HepG2 (cell line): ENCODE results near the gene DDOST. TPM values are rescaled to one million over a fixed set of nuclear protein-coding genes. Genes with fewer than 3 reads are reported as not detected.

ENCODE experiments used
- CERS6 ChIP-seq: sonication (generic); formaldehyde crosslinking; IDR thresholded peaks from 2 replicates; pipeline ENCODE4 v1.5.0; 2020; ENCODE audit warnings: missing genetic modification reagents
- GATAD1 ChIP-seq: IDR thresholded peaks from 2 replicates; pipeline ENCODE4 v1.6.1; 2016; ENCODE audit warnings: missing genetic modification reagents, missing compliant biosample characterization
- HNRNPLL ChIP-seq: fragments of 200-400 bp; formaldehyde crosslinking; IDR thresholded peaks from 2 replicates; pipeline ENCODE4 v1.6.1; 2017; ENCODE audit warnings: mild to moderate bottlenecking, low read depth, low read length; ENCODE audit not compliant: poor library complexity, severe bottlenecking
- HOXD1 ChIP-seq: sonication (generic); formaldehyde crosslinking; IDR thresholded peaks from 2 replicates; pipeline ENCODE4 v1.5.0; 2020; ENCODE audit warnings: missing genetic modification reagents
- IRF9 ChIP-seq: sonication (generic); formaldehyde crosslinking; IDR thresholded peaks from 2 replicates; pipeline ENCODE4 v1.8.0; 2022; ENCODE audit warnings: missing genetic modification reagents, mild to moderate bottlenecking, borderline replicate concordance
- MIER3 ChIP-seq: IDR thresholded peaks from 2 replicates; pipeline ENCODE4 v1.6.1; 2016; ENCODE audit warnings: missing compliant biosample characterization, borderline replicate concordance
- NCOR1 ChIP-seq: fragments of 200-600 bp; sonication (generic); IDR thresholded peaks from 2 replicates; pipeline ENCODE4 v1.7.0; 2017; ENCODE audit warnings: antibody characterized with exemption, low read length, borderline replicate concordance
- NFIB ChIP-seq: sonication (generic); formaldehyde crosslinking; IDR thresholded peaks from 2 replicates; pipeline ENCODE4 v1.9.0; 2021; ENCODE audit warnings: missing genetic modification reagents, mild to moderate bottlenecking, borderline replicate concordance
- POGZ ChIP-seq: sonication (generic); formaldehyde crosslinking; IDR thresholded peaks from 2 replicates; pipeline ENCODE4 v1.4.0; 2020; ENCODE audit warnings: mild to moderate bottlenecking, missing genetic modification reagents
- POLR2A ChIP-seq, 2 experiments: IDR thresholded peaks; 2 replicates each; pipeline ENCODE4 v1.6.1; 2011; ENCODE audit warnings: low read depth in 2 of 2, low read length in 2 of 2, mild to moderate bottlenecking in 1 of 2, moderate library complexity in 1 of 2; ENCODE audit not compliant: insufficient read depth in 1 of 2
- POLR2AphosphoS5 ChIP-seq: IDR thresholded peaks from 2 replicates; pipeline ENCODE4 v1.6.1; 2012; ENCODE audit warnings: low read depth, low read length
- TCF7L2 ChIP-seq: IDR thresholded peaks from 2 replicates; pipeline ENCODE4 v1.6.1; 2011; ENCODE audit warnings: mild to moderate bottlenecking, low read depth, low read length, moderate library complexity
- TSC22D2 ChIP-seq: sonication (generic); formaldehyde crosslinking; IDR thresholded peaks from 2 replicates; pipeline ENCODE4 v1.5.1; 2020; ENCODE audit warnings: missing genetic modification reagents, mild to moderate bottlenecking, borderline replicate concordance
- ZMYM4 ChIP-seq: sonication (generic); formaldehyde crosslinking; IDR thresholded peaks from 2 replicates; pipeline ENCODE4 v1.8.1; 2023; ENCODE audit warnings: mild to moderate bottlenecking, missing genetic modification reagents
- ZNF12 ChIP-seq: sonication (generic); formaldehyde crosslinking; IDR thresholded peaks from 2 replicates; pipeline ENCODE4 v1.5.0; 2020; ENCODE audit warnings: missing genetic modification reagents
- ZNF276 ChIP-seq: sonication (generic); formaldehyde crosslinking; IDR thresholded peaks from 2 replicates; pipeline ENCODE4 v1.4.0; 2020; ENCODE audit warnings: mild to moderate bottlenecking, low read depth, missing genetic modification reagents
- ZNF333 ChIP-seq: sonication (generic); formaldehyde crosslinking; IDR thresholded peaks from 2 replicates; pipeline ENCODE4 v1.4.0; 2020; ENCODE audit warnings: mild to moderate bottlenecking, missing genetic modification reagents, borderline replicate concordance
- ZNF337 ChIP-seq: sonication (generic); formaldehyde crosslinking; IDR thresholded peaks from 2 replicates; pipeline ENCODE4 v1.5.1; 2020; ENCODE audit warnings: missing genetic modification reagents, low read depth, mild to moderate bottlenecking, borderline replicate concordance
- ZNF572 ChIP-seq: sonication (generic); formaldehyde crosslinking; IDR thresholded peaks from 2 replicates; pipeline ENCODE4 v1.5.1; 2020; ENCODE audit warnings: mild to moderate bottlenecking, missing genetic modification reagents
- polyA plus RNA-seq, 8 experiments: library from polyadenylated mRNA; depleted of rRNA in 3 of 8; stranded (reverse) in 7 of 8; unstranded in 1 of 8; fragments of >200 nt; fragmentation: Illumina TruSeq in 4 of 8; extraction: Trizol in 4 of 8; gene quantifications; 2 replicates each; pipeline versions ENCODE4 v1.2.1 to v1.2.3, GENCODE V29; 2011 to 2016; ENCODE audit warnings: low read depth in 4 of 8, missing spikeins in 1 of 8, mixed read lengths in 1 of 8; ENCODE audit not compliant: insufficient read depth in 1 of 8
- total RNA-seq, 5 experiments: library from RNA; depleted of rRNA; stranded (reverse); fragments of >200 nt; fragmentation: Illumina TruSeq; extraction: Trizol; gene quantifications; 2 replicates each; pipeline ENCODE4 v1.2.3, GENCODE V29; 2016; ENCODE audit warnings: low read depth in 1 of 5
- TF ChIP-seq, protein P1 (sequence below): sonication (generic); formaldehyde crosslinking; conservative IDR thresholded peaks from 2 replicates; pipeline ENCODE4 v1.8.0; 2022; ENCODE audit warnings: mild to moderate bottlenecking, moderate library complexity, missing genetic modification reagents
- TF ChIP-seq, protein P2 (sequence below): sonication (generic); formaldehyde crosslinking; IDR thresholded peaks from 2 replicates; pipeline ENCODE4 v1.5.0; 2020; ENCODE audit warnings: mild to moderate bottlenecking, missing genetic modification reagents, moderate library complexity

The DDOST gene
- total and polyA plus RNA-seq, 2 of the 13 experiments (the other 11 are each of a cell fraction or from before 2014, with no cell fraction given), result 335 to 494 TPM

- no peak for TF ChIP-seq ZNF276 (CRISPR knock-in tag)
- TF ChIP-seq ZNF12 (CRISPR knock-in tag), result 0 out of 2 replicates have a peak, but pooled peaks have one; percentile 34
- TF ChIP-seq IRF9 (CRISPR knock-in tag), result no peak
- peak; percentile 32; the same call in 1 of the 2 replicates for TF ChIP-seq MIER3
- TF ChIP-seq HOXD1 (CRISPR knock-in tag), result no peak
- no peak for TF ChIP-seq ZNF337 (CRISPR knock-in tag)
- peak; percentile 51; the same call in 1 of the 2 replicates for TF ChIP-seq POLR2AphosphoS5
- peak; percentile 92 for TF ChIP-seq ZMYM4
- no peak for TF ChIP-seq TCF7L2
- no peak for TF ChIP-seq CERS6 (CRISPR knock-in tag)
- peak; percentile 79; the same call in 1 of the 2 replicates for TF ChIP-seq NCOR1
- peak; percentile 93 for TF ChIP-seq POGZ (CRISPR knock-in tag)
- no peak for TF ChIP-seq NFIB (CRISPR knock-in tag)
- peak; percentile 36 for TF ChIP-seq HNRNPLL
- TF ChIP-seq POLR2A (IDR thresholded peaks at IDR 0.05; ENCODE audit: insufficient read depth in 1 of 2, low read depth in 2 of 2, low read length in 2 of 2), result peak in 1 of 2 experiments; percentile 39; a peak in 1 of 4 replicates
- TF ChIP-seq, protein P1, sequence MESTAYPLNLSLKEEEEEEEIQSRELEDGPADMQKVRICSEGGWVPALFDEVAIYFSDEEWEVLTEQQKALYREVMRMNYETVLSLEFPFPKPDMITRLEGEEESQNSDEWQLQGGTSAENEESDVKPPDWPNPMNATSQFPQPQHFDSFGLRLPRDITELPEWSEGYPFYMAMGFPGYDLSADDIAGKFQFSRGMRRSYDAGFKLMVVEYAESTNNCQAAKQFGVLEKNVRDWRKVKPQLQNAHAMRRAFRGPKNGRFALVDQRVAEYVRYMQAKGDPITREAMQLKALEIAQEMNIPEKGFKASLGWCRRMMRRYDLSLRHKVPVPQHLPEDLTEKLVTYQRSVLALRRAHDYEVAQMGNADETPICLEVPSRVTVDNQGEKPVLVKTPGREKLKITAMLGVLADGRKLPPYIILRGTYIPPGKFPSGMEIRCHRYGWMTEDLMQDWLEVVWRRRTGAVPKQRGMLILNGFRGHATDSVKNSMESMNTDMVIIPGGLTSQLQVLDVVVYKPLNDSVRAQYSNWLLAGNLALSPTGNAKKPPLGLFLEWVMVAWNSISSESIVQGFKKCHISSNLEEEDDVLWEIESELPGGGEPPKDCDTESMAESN (CRISPR knock-in tag), result peak; percentile 87; the same call in 1 of the 2 replicates
- TF ChIP-seq TSC22D2, result 0 out of 2 replicates have a peak, but pooled peaks have one; percentile 31
- TF ChIP-seq, protein P2, sequence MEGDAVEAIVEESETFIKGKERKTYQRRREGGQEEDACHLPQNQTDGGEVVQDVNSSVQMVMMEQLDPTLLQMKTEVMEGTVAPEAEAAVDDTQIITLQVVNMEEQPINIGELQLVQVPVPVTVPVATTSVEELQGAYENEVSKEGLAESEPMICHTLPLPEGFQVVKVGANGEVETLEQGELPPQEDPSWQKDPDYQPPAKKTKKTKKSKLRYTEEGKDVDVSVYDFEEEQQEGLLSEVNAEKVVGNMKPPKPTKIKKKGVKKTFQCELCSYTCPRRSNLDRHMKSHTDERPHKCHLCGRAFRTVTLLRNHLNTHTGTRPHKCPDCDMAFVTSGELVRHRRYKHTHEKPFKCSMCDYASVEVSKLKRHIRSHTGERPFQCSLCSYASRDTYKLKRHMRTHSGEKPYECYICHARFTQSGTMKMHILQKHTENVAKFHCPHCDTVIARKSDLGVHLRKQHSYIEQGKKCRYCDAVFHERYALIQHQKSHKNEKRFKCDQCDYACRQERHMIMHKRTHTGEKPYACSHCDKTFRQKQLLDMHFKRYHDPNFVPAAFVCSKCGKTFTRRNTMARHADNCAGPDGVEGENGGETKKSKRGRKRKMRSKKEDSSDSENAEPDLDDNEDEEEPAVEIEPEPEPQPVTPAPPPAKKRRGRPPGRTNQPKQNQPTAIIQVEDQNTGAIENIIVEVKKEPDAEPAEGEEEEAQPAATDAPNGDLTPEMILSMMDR (CRISPR knock-in tag), result peak; percentile 94
- TF ChIP-seq ZNF333 (CRISPR knock-in tag), result 0 out of 2 replicates have a peak, but pooled peaks have one; percentile 51
- TF ChIP-seq GATAD1 (CRISPR knock-in tag), result peak; percentile 69
- TF ChIP-seq ZNF572 (CRISPR knock-in tag), result no peak
These were observed 27.7 kb downstream of the DDOST start, which contains the start of gene PINK1 (continued) for GRCh38 chr1:20633190-20634064.
